ENCODE measurements around the gene CDC27.

DNA sequence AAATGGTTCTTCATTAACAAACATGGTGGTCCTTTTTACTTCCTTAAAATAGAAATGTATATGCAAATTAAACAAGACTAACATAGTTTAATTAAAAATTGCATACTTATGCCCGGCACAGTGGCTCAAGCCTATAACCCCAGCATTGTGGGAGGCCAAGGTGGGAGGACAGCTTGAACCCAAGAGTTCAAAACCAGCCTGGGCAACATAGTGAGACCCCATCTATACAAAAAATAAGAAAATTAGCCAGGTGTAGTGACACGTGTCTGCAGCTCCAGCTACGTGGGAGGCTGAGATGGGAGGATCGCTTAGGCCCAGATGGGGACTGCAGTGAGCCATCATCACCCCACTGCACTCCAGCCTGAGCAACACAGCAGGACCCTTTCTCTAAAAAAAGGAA lies 18.4 kb downstream of the CDC27 start:
- TF ChIP-seq POLR2AphosphoS5 (IDR thresholded peaks at IDR 0.05; ENCODE audit: low read depth, low read length) (no peak), SIN3A (IDR thresholded peaks at IDR 0.05; ENCODE audit: borderline replicate concordance, insufficient read depth, low read length) (no peak)
